Mononuclear cell (primary cell): ENCODE data around the gene ZNF577. TPM values are rescaled to one million over a fixed set of nuclear protein-coding genes. Genes with fewer than 3 reads are reported as not detected.
"Not testable (repeated sequence)": the region's sequence is repeated elsewhere in the genome, so short reads cannot be mapped to it uniquely, and the experiment has no call there.

Source experiments
- H3K27me3 ChIP-seq: 2 replicates; pipeline ENCODE4 v1.6.0; 2011; ENCODE audit warnings: low read length, control low read depth; ENCODE audit not compliant: insufficient read depth
- H3K4me1 ChIP-seq: 2 replicates; pipeline ENCODE4 v1.5.1; 2011; ENCODE audit warnings: mild to moderate bottlenecking, low read length, control low read depth; ENCODE audit not compliant: insufficient read depth
- H3K4me3 ChIP-seq: 2 replicates; pipeline ENCODE4 v1.5.1; 2011; ENCODE audit warnings: mild to moderate bottlenecking, low read length, moderate library complexity
- H3K9me3 ChIP-seq: 2 replicates; pipeline ENCODE4 v1.5.1; 2011; ENCODE audit warnings: low read depth, mild to moderate bottlenecking, control low read depth, low read length
- total RNA-seq: library from RNA; depleted of rRNA; stranded (reverse); fragments of >200 nt; gene quantifications from one replicate; pipeline ENCODE4 v1.2.3, GENCODE V29; 2012

Gene ZNF577
- 8.6 TPM for total RNA-seq

- H3K9me3 ChIP-seq, result peaks cover 85% of the 10 kb centered on the region
- peak within 1 kb of the TSS; percentile 44 for H3K4me3 ChIP-seq
- no peaks in the 10 kb centered on the region for H3K27me3 ChIP-seq
- H3K4me1 ChIP-seq, result no peaks in the 10 kb centered on the region
Observed at GRCh38 chr19:51887522-51888498, at the start of gene ZNF577. Gene ZNF577, minus strand, starts transcription at chr19:51887951. Its CDS starts 7,569 bp downstream, at chr19:51880382.

- peaks cover 10% of the 10 kb centered on the region for H3K4me1 ChIP-seq
- no peak overlapping the region for H3K4me3 ChIP-seq
- H3K27me3 ChIP-seq, result no peaks in the 10 kb centered on the region
- H3K9me3 ChIP-seq, result peaks cover 59% of the 10 kb centered on the region
Observed at GRCh38 chr19:51931921-51932320, 44.2 kb upstream of the ZNF577 start.

GRCh38 chr19:51927859-51928258 lies 40.1 kb upstream of the ZNF577 start:
- H3K27me3 ChIP-seq, result no peaks in the 10 kb centered on the region
- peak overlapping the region; percentile 80 for H3K4me3 ChIP-seq
- H3K9me3 ChIP-seq, result peaks cover 43% of the 10 kb centered on the region
- H3K4me1 ChIP-seq, result peaks cover 15% of the 10 kb centered on the region

- Histone ChIP-seq H3K4me3 (peak within 1 kb of the TSS; percentile 80), H3K4me1 (peaks cover 15% of the 10 kb centered on the region), H3K27me3 (no peaks in the 10 kb centered on the region), H3K9me3 (peaks cover 49% of the 10 kb centered on the region)
Observed at GRCh38 chr19:51926784-51927741, 39.3 kb upstream of the ZNF577 start, which contains the start of gene ZNF613. Gene ZNF613, plus strand, starts transcription at chr19:51927472. Its CDS starts 8,749 bp downstream, at chr19:51936221.

GRCh38 chr19:51926426-51926783 lies 38.7 kb upstream of the ZNF577 start:
- H3K4me3 ChIP-seq, result peak overlapping the region; percentile 80
- H3K4me1 ChIP-seq, result peaks cover 15% of the 10 kb centered on the region
- H3K9me3 ChIP-seq, result peaks cover 54% of the 10 kb centered on the region
- H3K27me3 ChIP-seq, result no peaks in the 10 kb centered on the region

- no peak overlapping the region for H3K4me3 ChIP-seq
- peaks cover 74% of the 10 kb centered on the region for H3K9me3 ChIP-seq
- H3K4me1 ChIP-seq, result peaks cover 5% of the 10 kb centered on the region
- H3K27me3 ChIP-seq, result no peaks in the 10 kb centered on the region
Observed at GRCh38 chr19:51921949-51922348, 34.2 kb upstream of the ZNF577 start.

GRCh38 chr19:51919606-51920005 lies 31.9 kb upstream of the ZNF577 start:
- Histone ChIP-seq H3K4me3 (no peak overlapping the region), H3K9me3 (peaks cover 85% of the 10 kb centered on the region), H3K4me1 (no peaks in the 10 kb centered on the region), H3K27me3 (no peaks in the 10 kb centered on the region)

- Histone ChIP-seq H3K27me3 (no peaks in the 10 kb centered on the region), H3K4me3 (no peak overlapping the region), H3K9me3 (peaks cover 81% of the 10 kb centered on the region), H3K4me1 (no peaks in the 10 kb centered on the region)
Observed at GRCh38 chr19:51916167-51916566, 28.4 kb upstream of the ZNF577 start.

GRCh38 chr19:51915324-51915867 lies 27.6 kb upstream of the ZNF577 start:
- Histone ChIP-seq H3K4me3 (no peak overlapping the region), H3K9me3 (peaks cover 73% of the 10 kb centered on the region), H3K4me1 (no peaks in the 10 kb centered on the region), H3K27me3 (no peaks in the 10 kb centered on the region)

- H3K9me3 ChIP-seq, result peaks cover 11% of the 10 kb centered on the region
- peaks cover 14% of the 10 kb centered on the region for H3K4me1 ChIP-seq
- not testable (repeated sequence) for H3K27me3 ChIP-seq, H3K4me3 ChIP-seq
Observed at GRCh38 chr19:51907981-51908380, 20.2 kb upstream of the ZNF577 start.

- not testable (repeated sequence) for H3K4me3 ChIP-seq, H3K27me3 ChIP-seq
- H3K4me1 ChIP-seq, result peaks cover 16% of the 10 kb centered on the region
- H3K9me3 ChIP-seq, result peaks cover 13% of the 10 kb centered on the region
Observed at GRCh38 chr19:51906108-51906507, 18.4 kb upstream of the ZNF577 start.

- H3K9me3 ChIP-seq, result peaks cover 17% of the 10 kb centered on the region
- H3K27me3 ChIP-seq, H3K4me3 ChIP-seq: not testable (repeated sequence)
- peaks cover 16% of the 10 kb centered on the region for H3K4me1 ChIP-seq
Observed at GRCh38 chr19:51905639-51906038, 17.9 kb upstream of the ZNF577 start.

GRCh38 chr19:51905206-51905605 lies 17.5 kb upstream of the ZNF577 start:
- H3K4me3 ChIP-seq, result peak overlapping the region; percentile 83
- peaks cover 5% of the 10 kb centered on the region for H3K27me3 ChIP-seq
- peaks cover 22% of the 10 kb centered on the region for H3K9me3 ChIP-seq
- H3K4me1 ChIP-seq, result peaks cover 16% of the 10 kb centered on the region

GRCh38 chr19:51904331-51905165 lies 16.8 kb upstream of the ZNF577 start, which contains the start of gene ZNF649:
Gene ZNF649, minus strand, starts transcription at chr19:51905017. Its CDS starts 4,910 bp downstream, at chr19:51900107.
- H3K27me3 ChIP-seq, result peaks cover 5% of the 10 kb centered on the region
- H3K4me3 ChIP-seq, result peak within 1 kb of the TSS; percentile 83
- H3K4me1 ChIP-seq, result peaks cover 16% of the 10 kb centered on the region
- H3K9me3 ChIP-seq, result peaks cover 26% of the 10 kb centered on the region
